ENCODE results near the gene CEP78.
"Not testable (repeated sequence)": the region's sequence is repeated elsewhere in the genome, so short reads cannot be mapped to it uniquely, and the experiment has no call there.

Gene CEP78

GRCh38 chr9:78235762-78236550 lies at the start of gene CEP78:
CEP78 (plus strand) TSS chr9:78236075; CDS start chr9:78236351, 276 bp downstream.
- peak; percentile 73 to 82 for DNase-seq (ENCODE audit: low read depth in 1 of 2, low spot score in 1 of 2)

GRCh38 chr9:78187763-78188484 lies 48.0 kb upstream of the CEP78 start:
- no peak for DNase-seq (ENCODE audit: low read depth in 1 of 2, low spot score in 1 of 2)

- no peak for DNase-seq (ENCODE audit: low read depth in 1 of 2, low spot score in 1 of 2)
Observed at GRCh38 chr9:78188594-78188993, 47.3 kb upstream of the CEP78 start.

GRCh38 chr9:78189001-78189400 lies 46.9 kb upstream of the CEP78 start:
- no peak for DNase-seq (ENCODE audit: low read depth in 1 of 2, low spot score in 1 of 2)

GRCh38 chr9:78189461-78189860 lies 46.4 kb upstream of the CEP78 start:
- no peak for DNase-seq (ENCODE audit: low read depth in 1 of 2, low spot score in 1 of 2)

- no peak for DNase-seq (ENCODE audit: low read depth in 1 of 2, low spot score in 1 of 2)
Observed at GRCh38 chr9:78191931-78192330, 43.9 kb upstream of the CEP78 start.

GRCh38 chr9:78196258-78196657 lies 39.6 kb upstream of the CEP78 start:
- DNase-seq (ENCODE audit: low read depth in 1 of 2, low spot score in 1 of 2): no peak

GRCh38 chr9:78201158-78201777 lies 34.6 kb upstream of the CEP78 start:
- peak in 1 of 2 donors; percentile 11 for DNase-seq (ENCODE audit: low read depth in 1 of 2, low spot score in 1 of 2)

- no peak for DNase-seq (ENCODE audit: low read depth in 1 of 2, low spot score in 1 of 2)
Observed at GRCh38 chr9:78207319-78207718, 28.6 kb upstream of the CEP78 start.

- DNase-seq (ENCODE audit: low read depth in 1 of 2, low spot score in 1 of 2): no peak
Observed at GRCh38 chr9:78207901-78208300, 28.0 kb upstream of the CEP78 start.

- no peak for DNase-seq (ENCODE audit: low read depth in 1 of 2, low spot score in 1 of 2)
Observed at GRCh38 chr9:78209127-78209526, 26.7 kb upstream of the CEP78 start.

- DNase-seq (ENCODE audit: low read depth in 1 of 2, low spot score in 1 of 2): no peak
Observed at GRCh38 chr9:78210841-78211301, 25.0 kb upstream of the CEP78 start.

GRCh38 chr9:78212868-78213267 lies 23.0 kb upstream of the CEP78 start:
- DNase-seq (ENCODE audit: low read depth in 1 of 2, low spot score in 1 of 2): no peak

GRCh38 chr9:78213712-78214111 lies 22.2 kb upstream of the CEP78 start:
- no peak for DNase-seq (ENCODE audit: low read depth in 1 of 2, low spot score in 1 of 2)

GRCh38 chr9:78214492-78214891 lies 21.4 kb upstream of the CEP78 start:
- DNase-seq (ENCODE audit: low read depth in 1 of 2, low spot score in 1 of 2): no peak

GRCh38 chr9:78215706-78216105 lies 20.2 kb upstream of the CEP78 start:
- no peak for DNase-seq (ENCODE audit: low read depth in 1 of 2, low spot score in 1 of 2)

- DNase-seq (ENCODE audit: low read depth in 1 of 2, low spot score in 1 of 2): no peak
Observed at GRCh38 chr9:78218890-78219289, 17.0 kb upstream of the CEP78 start.

- DNase-seq (ENCODE audit: low read depth in 1 of 2, low spot score in 1 of 2): no peak
Observed at GRCh38 chr9:78221425-78221824, 14.4 kb upstream of the CEP78 start.

GRCh38 chr9:78221841-78222240 lies 14.0 kb upstream of the CEP78 start:
- DNase-seq (ENCODE audit: low read depth in 1 of 2, low spot score in 1 of 2): not testable (repeated sequence)

GRCh38 chr9:78230761-78231160 lies 5.1 kb upstream of the CEP78 start:
- DNase-seq (ENCODE audit: low read depth in 1 of 2, low spot score in 1 of 2): no peak

GRCh38 chr9:78232471-78232870 lies 3.4 kb upstream of the CEP78 start:
- not testable (repeated sequence) for DNase-seq (ENCODE audit: low read depth in 1 of 2, low spot score in 1 of 2)

GRCh38 chr9:78234810-78235209 lies 1.1 kb upstream of the CEP78 start:
- no peak for DNase-seq (ENCODE audit: low read depth in 1 of 2, low spot score in 1 of 2)

Measured in activated CD4-positive, alpha-beta T cell treated with anti-CD3 and anti-CD28 coated beads, Interleukin-2, amount 50 U/mL, for 24 hours (primary cell).